HEK293 (cell line): ENCODE data around the gene TEX50.
A peak's percentile ranks its signal among the peaks of the same experiment; 100 is the strongest.
"Not testable (repeated sequence)": the region's sequence is repeated elsewhere in the genome, so short reads cannot be mapped to it uniquely, and the experiment has no call there.

ENCODE experiments used
- CTCF ChIA-PET: fragments of 350-600 bp; formaldehyde crosslinking; extraction: SDS; loops from one replicate; lab custom pipeline; 2021; ENCODE audit warnings: antibody characterized with exemption; lab: Yijun Ruan, JAX
- POLR2A ChIA-PET: fragments of 300-600 bp; formaldehyde crosslinking; extraction: SDS; loops from one replicate; lab custom pipeline; 2020; ENCODE audit warnings: antibody characterized with exemption, inconsistent platforms; lab: Yijun Ruan, JAX
- H3K27ac ChIP-seq: fragments of 200-500 bp; sonication (Bioruptor generic); 2 replicates; pipeline ENCODE4 v1.5.1; 2014; ENCODE audit warnings: low read depth, low read length, control low read depth, inconsistent platforms; ENCODE audit errors: extremely low read depth
- H3K36me3 ChIP-seq, 2 experiments: fragments of 200-500 bp in 1 of 2; sonication (Bioruptor generic) in 1 of 2; 1 replicate in 1 of 2; 2 replicates in 1 of 2; pipeline ENCODE4 v1.5.1; 2014 to 2017; ENCODE audit warnings: inconsistent platforms in 2 of 2, low read length in 2 of 2; ENCODE audit not compliant: control insufficient read depth in 2 of 2, insufficient read depth in 1 of 2
- H3K4me1 ChIP-seq: fragments of 200-500 bp; sonication (Bioruptor generic); 2 replicates; pipeline ENCODE4 v1.5.1; 2014; ENCODE audit warnings: mild to moderate bottlenecking, low read length, inconsistent platforms; ENCODE audit not compliant: control insufficient read depth, insufficient read depth
- H3K4me3 ChIP-seq: 2 replicates; pipeline ENCODE4 v1.5.1; 2011; ENCODE audit warnings: low read depth, mild to moderate bottlenecking, control low read depth, low read length, moderate library complexity
- H3K9me3 ChIP-seq: fragments of 200-500 bp; sonication (Bioruptor generic); 2 replicates; pipeline ENCODE4 v1.5.1; 2014; ENCODE audit warnings: low read depth, low read length, inconsistent platforms; ENCODE audit not compliant: control insufficient read depth, insufficient read depth
- EGR2 ChIP-seq: fragments of 450-650 bp; formaldehyde crosslinking; IDR thresholded peaks from 2 replicates; pipeline ENCODE4 v1.5.1; 2016; ENCODE audit warnings: low read depth, missing biosample characterization, missing genetic modification characterization
- HOXD13 ChIP-seq: sonication (generic); formaldehyde crosslinking; IDR thresholded peaks from 2 replicates; pipeline ENCODE4 v1.8.0; 2022; ENCODE audit warnings: missing genetic modification reagents, borderline replicate concordance
- KLF1 ChIP-seq: fragments of 450-650 bp; formaldehyde crosslinking; IDR thresholded peaks from 2 replicates; pipeline ENCODE4 v1.5.1; 2016; ENCODE audit warnings: missing biosample characterization, missing genetic modification characterization
- KLF8 ChIP-seq: fragments of 450-650 bp; formaldehyde crosslinking; IDR thresholded peaks from 2 replicates; pipeline ENCODE4 v1.5.1; 2016; ENCODE audit warnings: missing biosample characterization, missing genetic modification characterization
- OVOL3 ChIP-seq: fragments of 450-650 bp; formaldehyde crosslinking; IDR thresholded peaks from 2 replicates; pipeline ENCODE4 v1.5.1; 2016; ENCODE audit warnings: missing biosample characterization, missing genetic modification characterization
- REPIN1 ChIP-seq: fragments of 450-650 bp; formaldehyde crosslinking; IDR thresholded peaks from 2 replicates; pipeline ENCODE4 v1.5.1; 2017; ENCODE audit warnings: missing biosample characterization, missing genetic modification characterization, low read depth
- SALL2 ChIP-seq: fragments of 450-650 bp; formaldehyde crosslinking; IDR thresholded peaks from 2 replicates; pipeline ENCODE4 v1.5.0; 2017; ENCODE audit warnings: missing biosample characterization, mild to moderate bottlenecking, missing genetic modification characterization, borderline replicate concordance
- SCRT2 ChIP-seq: fragments of 450-650 bp; formaldehyde crosslinking; IDR thresholded peaks from 2 replicates; pipeline ENCODE4 v1.5.1; 2016; ENCODE audit warnings: missing biosample characterization, missing genetic modification characterization
- SETDB1 ChIP-seq: IDR thresholded peaks from one replicate; pipeline ENCODE4 v1.6.1; 2017; ENCODE audit warnings: mild to moderate bottlenecking, low read length, moderate library complexity, mixed read lengths; ENCODE audit not compliant: insufficient read length
- YY1 ChIP-seq: fragments of 450-650 bp; formaldehyde crosslinking; IDR thresholded peaks from 2 replicates; pipeline ENCODE4 v1.5.1; 2018; ENCODE audit warnings: missing biosample characterization, missing genetic modification characterization
- ZBTB7A ChIP-seq: fragments of 450-650 bp; formaldehyde crosslinking; IDR thresholded peaks from 2 replicates; pipeline ENCODE4 v1.5.1; 2016; ENCODE audit warnings: low read depth, missing biosample characterization, missing genetic modification characterization
- ZFHX2 ChIP-seq: fragments of 450-650 bp; formaldehyde crosslinking; conservative IDR thresholded peaks from 2 replicates; pipeline ENCODE4 v1.5.1; 2016; ENCODE audit warnings: missing biosample characterization, missing genetic modification characterization
- ZIC2 ChIP-seq: fragments of 450-650 bp; formaldehyde crosslinking; IDR thresholded peaks from 2 replicates; pipeline ENCODE4 v1.5.1; 2016; ENCODE audit warnings: missing biosample characterization, missing genetic modification characterization
- ZNF335 ChIP-seq: fragments of 450-650 bp; formaldehyde crosslinking; conservative IDR thresholded peaks from 2 replicates; pipeline ENCODE4 v1.5.1; 2016; ENCODE audit warnings: missing biosample characterization, missing genetic modification characterization
- ZNF354C ChIP-seq: fragments of 450-650 bp; formaldehyde crosslinking; IDR thresholded peaks from 2 replicates; pipeline ENCODE4 v1.5.1; 2016; ENCODE audit warnings: missing biosample characterization, missing genetic modification characterization, low read depth, borderline replicate concordance
- ZNF473 ChIP-seq: fragments of 450-650 bp; formaldehyde crosslinking; IDR thresholded peaks from 2 replicates; pipeline ENCODE4 v1.5.1; 2017; ENCODE audit warnings: missing biosample characterization, missing genetic modification characterization
- ZNF747 ChIP-seq: fragments of 450-650 bp; formaldehyde crosslinking; IDR thresholded peaks from 2 replicates; pipeline ENCODE4 v1.5.1; 2016; ENCODE audit warnings: missing biosample characterization, missing genetic modification characterization
- ZNF791 ChIP-seq: fragments of 450-650 bp; formaldehyde crosslinking; IDR thresholded peaks from 2 replicates; pipeline ENCODE4 v1.5.1; 2016; ENCODE audit warnings: missing biosample characterization, missing genetic modification characterization
- TF ChIP-seq, protein P1 (sequence below): fragments of 450-650 bp; IDR thresholded peaks from 2 replicates; pipeline ENCODE4 v1.5.1; 2018; ENCODE audit warnings: missing biosample characterization, mild to moderate bottlenecking, missing genetic modification characterization
- TF ChIP-seq, protein P2 (sequence below): fragments of 450-650 bp; formaldehyde crosslinking; IDR thresholded peaks from 2 replicates; pipeline ENCODE4 v1.5.1; 2016; ENCODE audit warnings: missing biosample characterization, missing genetic modification characterization
- TF ChIP-seq, protein P3 (sequence below): fragments of 450-650 bp; IDR thresholded peaks from 2 replicates; pipeline ENCODE4 v1.5.1; 2018; ENCODE audit warnings: missing biosample characterization, missing genetic modification characterization
- TF ChIP-seq, protein P4 (sequence below): fragments of 450-650 bp; formaldehyde crosslinking; IDR thresholded peaks from 2 replicates; pipeline ENCODE4 v1.5.1; 2017; ENCODE audit warnings: missing biosample characterization, missing genetic modification characterization

Gene TEX50

DNA sequence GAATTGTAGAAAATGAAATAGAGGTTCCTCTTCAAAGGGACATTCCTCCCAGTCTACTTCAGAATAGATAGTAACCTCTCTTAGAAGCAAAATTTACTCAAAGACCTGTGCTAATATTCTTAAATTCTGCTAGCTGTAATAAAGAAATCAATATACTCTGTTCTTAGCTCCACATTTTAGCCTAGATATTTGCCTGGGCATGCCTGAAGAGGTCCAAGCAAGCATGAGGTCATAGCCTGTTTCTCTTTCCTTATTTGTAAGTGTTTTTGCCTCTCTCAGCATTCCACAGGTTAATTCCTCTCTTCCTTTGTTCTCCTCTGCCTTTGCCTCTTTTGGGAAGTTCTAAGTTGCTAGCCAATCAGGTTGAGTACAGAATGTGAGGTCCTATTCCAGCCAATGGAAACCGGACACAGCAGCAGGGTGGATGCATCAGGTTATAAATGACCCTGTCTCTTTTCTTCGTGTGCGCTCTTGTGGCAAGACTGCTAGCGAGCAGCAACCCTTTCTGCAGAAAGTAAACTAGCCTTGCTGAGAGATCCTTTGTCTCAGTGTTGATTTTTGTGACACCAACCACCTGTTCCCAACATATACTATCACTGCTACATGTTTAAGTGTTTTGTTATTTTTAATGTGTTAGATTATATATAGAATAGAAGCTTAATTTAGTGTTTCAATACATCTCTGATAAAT, 7.5 kb downstream of the TEX50 start:
- H3K9me3 ChIP-seq, H3K36me3 ChIP-seq, POLR2A ChIA-PET, H3K27ac ChIP-seq, H3K4me3 ChIP-seq, H3K4me1 ChIP-seq: not testable (repeated sequence)
- CTCF ChIA-PET: interaction anchor here (0.6 kb wide), 1 partner anchor 824 kb away, joined by 3 read pairs; no protein-coding TSS in a partner anchor
- TF ChIP-seq SCRT2 (tag by site-specific recombination) (peak; percentile 96), SETDB1 (peak; percentile 87)

DNA sequence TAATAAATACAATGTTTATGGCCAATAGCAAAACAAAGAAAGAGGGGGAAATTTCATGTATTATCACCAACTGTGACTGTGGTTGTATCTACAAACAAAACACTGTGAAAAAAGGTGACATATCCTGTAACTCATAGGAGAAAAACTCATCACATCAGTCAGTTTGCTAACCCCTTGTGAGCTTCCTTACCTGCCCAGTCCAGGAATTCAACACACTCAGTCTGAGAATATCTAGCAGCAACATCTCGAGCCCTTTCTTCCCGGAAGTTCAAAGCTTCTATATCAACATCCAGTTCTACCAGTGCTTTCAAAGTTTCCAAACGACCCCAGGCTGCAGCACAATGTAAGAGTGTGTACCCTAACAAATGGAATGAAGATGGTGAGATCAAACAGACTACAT, 11.5 kb downstream of the TEX50 start:
- TF ChIP-seq ZNF473 (tag by site-specific recombination) (no peak), ZIC2 (tag by site-specific recombination) (no peak), ZFHX2 (tag by site-specific recombination) (no peak), YY1 (tag by site-specific recombination) (no peak), EGR2 (tag by site-specific recombination) (no peak), REPIN1 (tag by site-specific recombination) (no peak), KLF1 (tag by site-specific recombination) (no peak), ZNF335 (no peak), ZBTB7A (tag by site-specific recombination) (no peak), ZNF747 (tag by site-specific recombination) (no peak), SALL2 (tag by site-specific recombination) (no peak), KLF8 (tag by site-specific recombination) (no peak), OVOL3 (tag by site-specific recombination) (no peak)
- TF ChIP-seq, protein P1, sequence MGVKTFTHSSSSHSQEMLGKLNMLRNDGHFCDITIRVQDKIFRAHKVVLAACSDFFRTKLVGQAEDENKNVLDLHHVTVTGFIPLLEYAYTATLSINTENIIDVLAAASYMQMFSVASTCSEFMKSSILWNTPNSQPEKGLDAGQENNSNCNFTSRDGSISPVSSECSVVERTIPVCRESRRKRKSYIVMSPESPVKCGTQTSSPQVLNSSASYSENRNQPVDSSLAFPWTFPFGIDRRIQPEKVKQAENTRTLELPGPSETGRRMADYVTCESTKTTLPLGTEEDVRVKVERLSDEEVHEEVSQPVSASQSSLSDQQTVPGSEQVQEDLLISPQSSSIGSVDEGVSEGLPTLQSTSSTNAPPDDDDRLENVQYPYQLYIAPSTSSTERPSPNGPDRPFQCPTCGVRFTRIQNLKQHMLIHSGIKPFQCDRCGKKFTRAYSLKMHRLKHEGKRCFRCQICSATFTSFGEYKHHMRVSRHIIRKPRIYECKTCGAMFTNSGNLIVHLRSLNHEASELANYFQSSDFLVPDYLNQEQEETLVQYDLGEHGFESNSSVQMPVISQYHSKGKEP (tag by site-specific recombination): no peak
- TF ChIP-seq, protein P2, sequence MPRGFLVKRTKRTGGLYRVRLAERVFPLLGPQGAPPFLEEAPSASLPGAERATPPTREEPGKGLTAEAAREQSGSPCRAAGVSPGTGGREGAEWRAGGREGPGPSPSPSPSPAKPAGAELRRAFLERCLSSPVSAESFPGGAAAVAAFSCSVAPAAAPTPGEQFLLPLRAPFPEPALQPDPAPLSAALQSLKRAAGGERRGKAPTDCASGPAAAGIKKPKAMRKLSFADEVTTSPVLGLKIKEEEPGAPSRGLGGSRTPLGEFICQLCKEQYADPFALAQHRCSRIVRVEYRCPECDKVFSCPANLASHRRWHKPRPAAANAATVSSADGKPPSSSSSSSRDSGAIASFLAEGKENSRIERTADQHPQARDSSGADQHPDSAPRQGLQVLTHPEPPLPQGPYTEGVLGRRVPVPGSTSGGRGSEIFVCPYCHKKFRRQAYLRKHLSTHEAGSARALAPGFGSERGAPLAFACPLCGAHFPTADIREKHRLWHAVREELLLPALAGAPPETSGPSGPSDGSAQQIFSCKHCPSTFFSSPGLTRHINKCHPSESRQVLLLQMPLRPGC (tag by site-specific recombination): no peak
- ChIA-PET CTCF (interaction anchor here (0.6 to 1.0 kb wide), 3 partner anchors 11 to 482 kb away, joined by 3 to 4 read pairs (median 3); partner anchors contain the start of gene TEX50), POLR2A (no interaction called here)
- Histone ChIP-seq H3K4me3 (no peak overlapping the region), H3K9me3 (no peaks in the 10 kb centered on the region), H3K27ac (no peak overlapping the region), H3K36me3 (no peaks in the 10 kb centered on the region), H3K4me1 (no peaks in the 10 kb centered on the region)

DNA sequence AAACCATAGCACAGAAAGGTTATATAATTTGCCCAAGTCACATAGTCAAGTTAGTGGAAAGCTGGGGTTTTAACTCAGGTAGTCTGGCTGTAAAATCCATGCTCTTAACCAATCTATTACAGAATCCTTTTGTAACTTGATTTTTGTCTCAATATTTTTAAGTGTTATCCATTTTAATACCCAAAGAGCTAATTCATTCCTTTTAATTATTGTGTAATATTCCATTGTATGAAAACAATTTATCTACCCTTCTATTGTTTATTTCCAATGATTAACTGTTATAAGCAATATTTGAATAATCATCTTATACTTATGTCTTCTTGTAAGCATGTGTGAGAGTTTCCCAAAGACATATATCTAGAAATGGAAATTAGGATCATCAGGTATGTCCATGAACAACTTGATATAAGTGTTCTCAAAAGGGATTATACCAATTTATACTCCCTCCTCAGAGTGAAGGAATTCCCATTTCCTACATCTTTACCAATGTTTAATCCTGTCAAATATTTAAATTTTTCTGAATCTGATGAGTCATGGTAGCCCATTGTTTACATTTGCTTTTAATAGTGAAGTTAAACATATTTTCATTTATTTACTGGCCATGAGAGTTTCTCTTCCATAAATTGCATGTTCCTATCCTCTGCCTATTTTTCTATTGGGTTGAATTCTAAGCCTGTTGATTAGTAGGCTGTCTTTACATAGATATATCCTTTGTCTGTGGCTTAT, 13.9 kb downstream of the TEX50 start:
- H3K27ac ChIP-seq: no peak overlapping the region
- H3K36me3 ChIP-seq: no peaks in the 10 kb centered on the region
- CTCF ChIA-PET: no interaction called here
- H3K4me1 ChIP-seq: no peaks in the 10 kb centered on the region
- H3K9me3 ChIP-seq: no peaks in the 10 kb centered on the region
- POLR2A ChIA-PET: no interaction called here
- no peak overlapping the region for H3K4me3 ChIP-seq
- TF ChIP-seq ZNF791 (no peak), HOXD13 (CRISPR knock-in tag) (no peak), ZNF354C (tag by site-specific recombination) (no peak)
- TF ChIP-seq, protein P1 (tag by site-specific recombination): no peak
- TF ChIP-seq, protein P3, sequence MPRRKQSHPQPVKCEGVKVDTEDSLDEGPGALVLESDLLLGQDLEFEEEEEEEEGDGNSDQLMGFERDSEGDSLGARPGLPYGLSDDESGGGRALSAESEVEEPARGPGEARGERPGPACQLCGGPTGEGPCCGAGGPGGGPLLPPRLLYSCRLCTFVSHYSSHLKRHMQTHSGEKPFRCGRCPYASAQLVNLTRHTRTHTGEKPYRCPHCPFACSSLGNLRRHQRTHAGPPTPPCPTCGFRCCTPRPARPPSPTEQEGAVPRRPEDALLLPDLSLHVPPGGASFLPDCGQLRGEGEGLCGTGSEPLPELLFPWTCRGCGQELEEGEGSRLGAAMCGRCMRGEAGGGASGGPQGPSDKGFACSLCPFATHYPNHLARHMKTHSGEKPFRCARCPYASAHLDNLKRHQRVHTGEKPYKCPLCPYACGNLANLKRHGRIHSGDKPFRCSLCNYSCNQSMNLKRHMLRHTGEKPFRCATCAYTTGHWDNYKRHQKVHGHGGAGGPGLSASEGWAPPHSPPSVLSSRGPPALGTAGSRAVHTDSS: no peak
- TF ChIP-seq, protein P4, sequence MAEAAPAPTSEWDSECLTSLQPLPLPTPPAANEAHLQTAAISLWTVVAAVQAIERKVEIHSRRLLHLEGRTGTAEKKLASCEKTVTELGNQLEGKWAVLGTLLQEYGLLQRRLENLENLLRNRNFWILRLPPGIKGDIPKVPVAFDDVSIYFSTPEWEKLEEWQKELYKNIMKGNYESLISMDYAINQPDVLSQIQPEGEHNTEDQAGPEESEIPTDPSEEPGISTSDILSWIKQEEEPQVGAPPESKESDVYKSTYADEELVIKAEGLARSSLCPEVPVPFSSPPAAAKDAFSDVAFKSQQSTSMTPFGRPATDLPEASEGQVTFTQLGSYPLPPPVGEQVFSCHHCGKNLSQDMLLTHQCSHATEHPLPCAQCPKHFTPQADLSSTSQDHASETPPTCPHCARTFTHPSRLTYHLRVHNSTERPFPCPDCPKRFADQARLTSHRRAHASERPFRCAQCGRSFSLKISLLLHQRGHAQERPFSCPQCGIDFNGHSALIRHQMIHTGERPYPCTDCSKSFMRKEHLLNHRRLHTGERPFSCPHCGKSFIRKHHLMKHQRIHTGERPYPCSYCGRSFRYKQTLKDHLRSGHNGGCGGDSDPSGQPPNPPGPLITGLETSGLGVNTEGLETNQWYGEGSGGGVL (tag by site-specific recombination): no peak
